Ascending aorta (tissue), 2 donors: ENCODE results near the gene UNK. TPM values are rescaled to one million over a fixed set of nuclear protein-coding genes. Genes with fewer than 3 reads are reported as not detected.

Source experiments
- DNase-seq, 2 donors: peaks; one replicate each; pipeline ENCODE4 v3.0.0-alpha.2; 2019; ENCODE audit warnings: low spot score in 2 of 2
- H3K27ac ChIP-seq, 2 donors: fragments of 200-600 bp; sonication (generic); one replicate each; pipeline ENCODE4 v1.5.1; 2016 to 2017; ENCODE audit warnings: mild to moderate bottlenecking in 1 of 2
- H3K27me3 ChIP-seq: fragments of 200-600 bp; sonication (generic); one replicate; pipeline ENCODE4 v1.5.1; 2017
- H3K36me3 ChIP-seq, 2 donors: fragments of 200-600 bp; sonication (generic); one replicate each; pipeline ENCODE4 v1.5.1; 2016
- H3K4me1 ChIP-seq, 2 donors: fragments of 200-600 bp; sonication (generic); one replicate each; pipeline ENCODE4 v1.5.1; 2016 to 2017; ENCODE audit warnings: mild to moderate bottlenecking in 1 of 2
- H3K4me3 ChIP-seq, 2 donors: fragments of 200-600 bp; sonication (generic); one replicate each; pipeline ENCODE4 v1.5.1; 2016 to 2017; ENCODE audit warnings: mild to moderate bottlenecking in 1 of 2
- H3K9me3 ChIP-seq, 2 donors: fragments of 200-600 bp; sonication (generic); one replicate each; pipeline ENCODE4 v1.5.1; 2016
- intact Hi-C: fragments of 100-400 bp; cut with DNase I; formaldehyde crosslinking; loops from one replicate; pipeline ENCODE4 v1.15.1; 2023
- total RNA-seq: library from RNA; depleted of rRNA; stranded (reverse); fragments of >200 nt; gene quantifications from one replicate; pipeline ENCODE4 v1.1.0, GENCODE V29; 2016
- TF ChIP-seq, protein P1 (sequence below), 3 experiments: fragments of 200-600 bp in 2 of 3; fragments of 450-650 bp in 1 of 3; sonication (generic) in 2 of 3; IDR thresholded peaks; one replicate each; pipeline ENCODE4 v1.5.1; 2016 to 2019; ENCODE audit warnings: antibody characterized with exemption in 3 of 3, mild to moderate bottlenecking in 1 of 3, moderate library complexity in 1 of 3

Gene UNK
- total RNA-seq, 1 donor from 2014 or later = 73.9 TPM

DNA sequence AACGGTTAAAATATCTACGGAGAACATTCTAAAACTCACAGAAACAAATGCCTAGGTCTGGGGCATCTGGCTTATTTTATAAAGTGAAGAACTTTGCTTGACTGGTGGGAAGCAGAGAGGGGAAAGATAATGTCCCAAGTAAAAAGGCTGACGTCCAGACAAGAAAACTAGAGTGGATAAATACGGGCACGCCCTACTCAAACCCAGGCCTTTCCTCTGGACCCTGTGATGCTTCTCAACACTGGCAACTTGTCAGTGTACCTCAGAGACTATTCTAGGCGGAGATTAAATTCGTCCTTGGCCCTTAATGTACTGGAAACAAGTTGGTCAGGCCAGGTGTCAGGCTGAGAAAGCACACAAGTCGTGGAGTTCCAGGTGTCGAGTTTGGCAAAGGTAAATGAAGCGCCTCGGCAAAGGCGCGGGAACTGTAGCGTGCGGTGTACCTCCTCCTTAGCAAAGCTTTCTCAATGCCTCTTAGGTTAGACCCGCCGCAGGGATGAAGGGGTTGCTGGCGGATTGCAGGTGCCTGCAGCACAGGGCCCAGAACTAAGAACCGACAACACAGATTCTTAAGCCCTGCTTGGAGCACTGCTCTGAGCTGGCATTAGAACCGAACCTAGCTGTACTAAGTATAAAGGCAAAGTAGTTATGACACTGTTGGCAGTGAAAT is 668 bp upstream of the UNK start:
- H3K36me3 ChIP-seq = peaks cover 2% of the 10 kb centered on the region in 2 donors
- H3K27me3 ChIP-seq = no peaks in the 10 kb centered on the region
- peak overlapping the region; percentile 99 for H3K27ac ChIP-seq
- H3K9me3 ChIP-seq = no peaks in the 10 kb centered on the region
- TF ChIP-seq, protein P1, sequence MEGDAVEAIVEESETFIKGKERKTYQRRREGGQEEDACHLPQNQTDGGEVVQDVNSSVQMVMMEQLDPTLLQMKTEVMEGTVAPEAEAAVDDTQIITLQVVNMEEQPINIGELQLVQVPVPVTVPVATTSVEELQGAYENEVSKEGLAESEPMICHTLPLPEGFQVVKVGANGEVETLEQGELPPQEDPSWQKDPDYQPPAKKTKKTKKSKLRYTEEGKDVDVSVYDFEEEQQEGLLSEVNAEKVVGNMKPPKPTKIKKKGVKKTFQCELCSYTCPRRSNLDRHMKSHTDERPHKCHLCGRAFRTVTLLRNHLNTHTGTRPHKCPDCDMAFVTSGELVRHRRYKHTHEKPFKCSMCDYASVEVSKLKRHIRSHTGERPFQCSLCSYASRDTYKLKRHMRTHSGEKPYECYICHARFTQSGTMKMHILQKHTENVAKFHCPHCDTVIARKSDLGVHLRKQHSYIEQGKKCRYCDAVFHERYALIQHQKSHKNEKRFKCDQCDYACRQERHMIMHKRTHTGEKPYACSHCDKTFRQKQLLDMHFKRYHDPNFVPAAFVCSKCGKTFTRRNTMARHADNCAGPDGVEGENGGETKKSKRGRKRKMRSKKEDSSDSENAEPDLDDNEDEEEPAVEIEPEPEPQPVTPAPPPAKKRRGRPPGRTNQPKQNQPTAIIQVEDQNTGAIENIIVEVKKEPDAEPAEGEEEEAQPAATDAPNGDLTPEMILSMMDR (IDR thresholded peaks at IDR 0.05) = no peak
- peak in 1 of 2 donors; percentile 75 for DNase-seq
- peak overlapping the region; percentile 72 to 73 for H3K4me3 ChIP-seq
- peaks cover 4 to 31% of the 10 kb centered on the region in 2 donors for H3K4me1 ChIP-seq
- intact Hi-C loops = loop anchor here (2.0 kb wide), 3 partner anchors 43 to 113 kb away; partner anchors contain the start of genes TRIM65 and WBP2

- intact Hi-C loops = loop anchor here (1.0 to 2.0 kb wide), 4 partner anchors 42 to 112 kb away; partner anchors contain the start of genes TRIM47, TRIM65 and WBP2
- TF ChIP-seq, protein P1 (IDR thresholded peaks at IDR 0.05) = no peak
These were observed 647 bp downstream of the UNK start for GRCh38 chr17:75785016-75785890.

DNA sequence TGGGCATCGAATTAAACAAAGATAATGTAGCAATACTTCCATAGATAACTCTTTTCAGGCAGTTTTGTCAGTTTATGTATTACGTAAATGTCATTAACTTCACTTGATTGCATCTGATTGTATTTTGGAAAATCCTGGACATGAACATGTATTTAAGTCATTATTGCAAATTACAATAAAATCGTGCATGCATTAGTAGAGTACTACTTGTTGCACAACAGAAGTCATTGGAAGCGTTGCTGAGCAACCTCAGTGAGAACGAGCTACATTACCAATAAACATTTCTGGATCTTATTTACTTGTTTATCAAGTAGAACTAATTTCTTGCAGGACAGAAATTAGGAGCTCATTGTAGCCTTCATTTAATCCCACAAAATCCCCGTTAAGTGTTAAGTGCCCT is 6.6 kb downstream of the UNK start:
- no peaks in the 10 kb centered on the region for H3K27me3 ChIP-seq
- H3K36me3 ChIP-seq = peaks cover 0 to 3% of the 10 kb centered on the region in 2 donors
- no peaks in the 10 kb centered on the region for H3K9me3 ChIP-seq
- DNase-seq = no peak
- no peak overlapping the region for H3K27ac ChIP-seq
- peaks cover 0 to 15% of the 10 kb centered on the region in 2 donors for H3K4me1 ChIP-seq
- TF ChIP-seq, protein P1 (IDR thresholded peaks at IDR 0.05) = no peak
- no peak overlapping the region for H3K4me3 ChIP-seq
- intact Hi-C loops = no loop called here

More at GRCh38 chr17:75785016-75785890, 647 bp downstream of the UNK start:
- Histone ChIP-seq H3K4me3 (peak overlapping the region; percentile 72 to 73), H3K9me3 (no peaks in the 10 kb centered on the region), H3K4me1 (peaks cover 4 to 33% of the 10 kb centered on the region in 2 donors), H3K36me3 (no peaks in the 10 kb centered on the region), H3K27me3 (no peaks in the 10 kb centered on the region), H3K27ac (peak overlapping the region; percentile 99)
- peak; percentile 65 to 94 for DNase-seq

DNA sequence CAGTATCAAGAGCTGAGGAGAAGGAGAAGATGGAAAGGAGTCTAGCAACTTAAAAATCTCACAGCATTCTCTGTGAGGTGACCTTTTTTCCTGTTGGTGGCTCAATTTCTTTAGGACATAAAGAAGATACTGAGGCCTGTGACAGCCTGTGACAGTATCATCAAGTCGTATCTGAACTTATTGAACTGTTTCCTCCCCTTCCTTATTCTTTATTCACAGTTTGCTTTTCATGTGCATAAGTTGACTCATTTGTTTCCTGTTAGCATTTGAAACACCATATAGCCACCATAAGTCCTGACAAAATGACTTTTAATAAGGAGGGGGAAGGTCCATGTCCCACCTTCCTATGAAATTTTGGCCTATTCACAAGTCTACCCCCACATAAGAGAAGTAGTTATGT is 8.9 kb downstream of the UNK start:
- intact Hi-C loops = no loop called here
- Histone ChIP-seq H3K4me3 (no peak overlapping the region), H3K36me3 (peaks cover 7 to 15% of the 10 kb centered on the region in 2 donors), H3K27me3 (no peaks in the 10 kb centered on the region), H3K27ac (no peak overlapping the region), H3K4me1 (peaks cover 0 to 2% of the 10 kb centered on the region in 2 donors), H3K9me3 (no peaks in the 10 kb centered on the region)
- no peak for DNase-seq
- TF ChIP-seq, protein P1 (IDR thresholded peaks at IDR 0.05) = no peak

DNA sequence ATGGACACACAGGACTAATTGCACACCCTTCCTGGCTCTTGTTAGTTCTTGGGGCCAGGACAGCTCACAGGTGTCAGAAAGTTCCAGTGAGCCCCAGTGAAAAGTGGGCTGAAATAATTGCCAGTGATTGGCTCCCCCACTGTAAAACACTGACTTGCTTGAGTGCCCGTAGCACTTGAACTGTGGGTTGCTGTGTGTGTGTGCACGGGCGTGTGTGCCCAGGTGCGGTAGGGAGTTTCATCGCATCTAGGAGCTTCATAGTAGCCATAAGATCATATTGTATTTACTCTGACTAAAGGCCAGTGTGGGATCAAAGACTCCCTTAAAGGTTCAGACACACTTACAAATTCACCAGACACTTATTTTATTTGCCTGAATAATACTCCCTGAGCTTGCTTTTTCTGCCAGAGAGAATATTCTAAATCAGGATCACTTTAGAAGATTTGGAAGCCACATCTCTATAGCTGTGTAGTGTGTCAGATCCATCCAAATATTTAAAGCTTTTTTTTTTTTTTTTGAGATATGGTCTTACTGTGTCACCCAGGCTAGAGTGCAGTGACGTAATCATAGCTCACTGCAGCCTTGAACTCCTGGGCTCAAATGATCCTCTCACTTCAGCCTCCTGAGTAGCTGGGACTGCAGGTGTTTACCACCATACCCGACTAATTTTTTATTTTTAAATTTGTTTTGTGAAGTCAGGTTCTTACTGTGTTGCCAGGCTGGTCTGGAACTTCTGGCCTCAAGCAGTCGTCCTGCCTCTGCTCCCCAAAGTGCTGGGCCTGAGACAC is 11.4 kb downstream of the UNK start:
- no peak for DNase-seq
- Histone ChIP-seq H3K27ac (no peak overlapping the region), H3K27me3 (no peaks in the 10 kb centered on the region), H3K36me3 (peaks cover 21 to 33% of the 10 kb centered on the region in 2 donors), H3K4me1 (no peaks in the 10 kb centered on the region), H3K4me3 (no peak overlapping the region), H3K9me3 (no peaks in the 10 kb centered on the region)
- TF ChIP-seq, protein P1 (IDR thresholded peaks at IDR 0.05) = no peak
- intact Hi-C loops = no loop called here
